Mucosa of rectum (tissue), 2 donors: ENCODE measurements around the gene POLQ.

Source experiments
- H3K27ac ChIP-seq, 2 donors: one replicate each; pipeline ENCODE4 v1.7.0; 2013; ENCODE audit warnings: inconsistent platforms in 2 of 2, low read depth in 2 of 2, low read length in 2 of 2
- H3K27me3 ChIP-seq, 2 donors: one replicate each; pipeline ENCODE4 v1.7.0; 2013; ENCODE audit warnings: low read length in 2 of 2; ENCODE audit not compliant: control insufficient read depth in 2 of 2, insufficient read depth in 2 of 2
- H3K36me3 ChIP-seq, 2 donors: one replicate each; pipeline ENCODE4 v1.7.0; 2013; ENCODE audit warnings: low read length in 2 of 2; ENCODE audit not compliant: control insufficient read depth in 2 of 2, insufficient read depth in 2 of 2
- H3K4me1 ChIP-seq, 2 donors: one replicate each; pipeline ENCODE4 v1.7.0; 2013; ENCODE audit warnings: low read length in 2 of 2, mild to moderate bottlenecking in 1 of 2; ENCODE audit not compliant: control insufficient read depth in 2 of 2, insufficient read depth in 2 of 2
- H3K4me3 ChIP-seq, 2 donors: one replicate each; pipeline ENCODE4 v1.7.0; 2013; ENCODE audit warnings: low read length in 2 of 2
- H3K9ac ChIP-seq, 2 donors: one replicate each; pipeline ENCODE4 v1.7.0; 2013; ENCODE audit warnings: low read length in 2 of 2, low read depth in 1 of 2, mild to moderate bottlenecking in 1 of 2
- H3K9me3 ChIP-seq, 2 donors: one replicate each; pipeline ENCODE4 v1.7.0; 2013; ENCODE audit warnings: low read length in 2 of 2; ENCODE audit not compliant: control insufficient read depth in 2 of 2
- donor health status: healthy.
- donor health status: Normal muscosa, but diverticular disease.

POLQ gene

GRCh38 chr3:121557426-121557934 lies 11.7 kb upstream of the POLQ start:
- Histone ChIP-seq H3K27me3 (no peaks in the 10 kb centered on the region), H3K27ac (no peak overlapping the region), H3K9ac (no peak overlapping the region), H3K36me3 (no peaks in the 10 kb centered on the region), H3K9me3 (no peaks in the 10 kb centered on the region), H3K4me3 (no peak overlapping the region), H3K4me1 (peaks cover 3% of the 10 kb centered on the region in 2 donors)

- no peaks in the 10 kb centered on the region for H3K9me3 ChIP-seq
- H3K4me1 ChIP-seq: peaks cover 4 to 12% of the 10 kb centered on the region in 2 donors
- H3K27ac ChIP-seq: no peak overlapping the region
- H3K27me3 ChIP-seq: no peaks in the 10 kb centered on the region
- H3K9ac ChIP-seq: no peak overlapping the region
- no peaks in the 10 kb centered on the region for H3K36me3 ChIP-seq
- H3K4me3 ChIP-seq: no peak overlapping the region
These were observed 7.0 kb upstream of the POLQ start for GRCh38 chr3:121552797-121553196.

- Histone ChIP-seq H3K27me3 (no peaks in the 10 kb centered on the region), H3K36me3 (no peaks in the 10 kb centered on the region), H3K4me1 (peaks cover 4 to 10% of the 10 kb centered on the region in 2 donors), H3K9me3 (no peaks in the 10 kb centered on the region), H3K27ac (no peak overlapping the region), H3K9ac (no peak overlapping the region), H3K4me3 (no peak overlapping the region)
These were observed 6.6 kb upstream of the POLQ start for GRCh38 chr3:121552379-121552778.

GRCh38 chr3:121545049-121545573 lies 677 bp downstream of the POLQ start:
- H3K27ac ChIP-seq: no peak overlapping the region
- no peaks in the 10 kb centered on the region for H3K36me3 ChIP-seq
- H3K4me3 ChIP-seq: peak overlapping the region; percentile 85 to 88
- peak overlapping the region; percentile 52 to 60 for H3K9ac ChIP-seq
- H3K27me3 ChIP-seq: no peaks in the 10 kb centered on the region
- H3K9me3 ChIP-seq: no peaks in the 10 kb centered on the region
- peaks cover 10 to 15% of the 10 kb centered on the region in 2 donors for H3K4me1 ChIP-seq

- H3K36me3 ChIP-seq: no peaks in the 10 kb centered on the region
- H3K27me3 ChIP-seq: no peaks in the 10 kb centered on the region
- peaks cover 5 to 6% of the 10 kb centered on the region in 2 donors for H3K4me1 ChIP-seq
- no peak overlapping the region for H3K9ac ChIP-seq
- H3K4me3 ChIP-seq: no peak overlapping the region
- no peaks in the 10 kb centered on the region for H3K9me3 ChIP-seq
- no peak overlapping the region for H3K27ac ChIP-seq
These were observed 2.9 kb downstream of the POLQ start for GRCh38 chr3:121542924-121543323.

- H3K36me3 ChIP-seq: no peaks in the 10 kb centered on the region
- H3K9ac ChIP-seq: no peak overlapping the region
- no peak overlapping the region for H3K4me3 ChIP-seq
- no peaks in the 10 kb centered on the region for H3K9me3 ChIP-seq
- no peak overlapping the region for H3K27ac ChIP-seq
- H3K27me3 ChIP-seq: no peaks in the 10 kb centered on the region
- no peaks in the 10 kb centered on the region for H3K4me1 ChIP-seq
These were observed 14.5 kb downstream of the POLQ start for GRCh38 chr3:121531269-121531668.

- no peaks in the 10 kb centered on the region for H3K36me3 ChIP-seq
These were observed 16.5 kb downstream of the POLQ start for GRCh38 chr3:121529308-121529707.

GRCh38 chr3:121520510-121520909 lies 25.3 kb downstream of the POLQ start:
- Histone ChIP-seq H3K27me3 (no peaks in the 10 kb centered on the region), H3K27ac (no peak overlapping the region), H3K9me3 (no peaks in the 10 kb centered on the region), H3K4me1 (no peaks in the 10 kb centered on the region), H3K36me3 (no peaks in the 10 kb centered on the region), H3K9ac (no peak overlapping the region), H3K4me3 (no peak overlapping the region)

More at GRCh38 chr3:121529308-121529707, 16.5 kb downstream of the POLQ start:
- H3K9ac ChIP-seq: no peak overlapping the region
- no peak overlapping the region for H3K4me3 ChIP-seq
- no peaks in the 10 kb centered on the region for H3K4me1 ChIP-seq
- H3K9me3 ChIP-seq: no peaks in the 10 kb centered on the region
- H3K27ac ChIP-seq: no peak overlapping the region
- no peaks in the 10 kb centered on the region for H3K27me3 ChIP-seq

- Histone ChIP-seq H3K27ac (no peak overlapping the region), H3K4me1 (no peaks in the 10 kb centered on the region), H3K9me3 (no peaks in the 10 kb centered on the region), H3K4me3 (no peak overlapping the region), H3K9ac (no peak overlapping the region), H3K27me3 (no peaks in the 10 kb centered on the region), H3K36me3 (no peaks in the 10 kb centered on the region)
These were observed 27.7 kb downstream of the POLQ start for GRCh38 chr3:121517953-121518655.

GRCh38 chr3:121515862-121516261 lies 29.9 kb downstream of the POLQ start:
- H3K27ac ChIP-seq: no peak overlapping the region

More at GRCh38 chr3:121515862-121516261, 29.9 kb downstream of the POLQ start:
- H3K9ac ChIP-seq: no peak overlapping the region
- no peaks in the 10 kb centered on the region for H3K27me3 ChIP-seq
- no peaks in the 10 kb centered on the region for H3K36me3 ChIP-seq
- H3K4me1 ChIP-seq: no peaks in the 10 kb centered on the region
- H3K9me3 ChIP-seq: no peaks in the 10 kb centered on the region
- H3K4me3 ChIP-seq: no peak overlapping the region
